Epidermal melanocyte (primary cell): Measurements from ENCODE around the gene CUBN.

Source experiments
- DNase-seq: peaks from one replicate; pipeline ENCODE4 v3.0.0; 2011; ENCODE audit warnings: low spot score; ENCODE audit not compliant: insufficient read length

CUBN gene

DNA sequence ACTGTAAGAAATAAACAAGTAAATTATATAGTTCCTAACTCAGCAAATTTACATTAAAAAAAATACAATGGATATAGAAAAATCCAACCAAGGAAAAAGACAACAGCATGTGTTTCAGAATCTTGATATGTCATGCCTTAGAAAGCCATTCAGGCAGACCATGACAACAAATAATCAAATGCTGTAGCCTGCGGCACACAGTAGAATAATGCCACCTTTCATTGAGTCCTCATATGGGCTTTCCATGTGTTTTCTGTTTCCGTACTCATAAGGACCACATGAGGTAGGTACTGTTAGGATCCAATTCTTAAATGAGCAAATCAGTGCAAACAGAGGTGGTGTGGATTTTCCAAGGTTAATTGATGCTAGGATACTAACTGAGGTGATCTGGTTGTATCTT lies 138.6 kb downstream of the CUBN start:
- DNase-seq, result no peak

DNA sequence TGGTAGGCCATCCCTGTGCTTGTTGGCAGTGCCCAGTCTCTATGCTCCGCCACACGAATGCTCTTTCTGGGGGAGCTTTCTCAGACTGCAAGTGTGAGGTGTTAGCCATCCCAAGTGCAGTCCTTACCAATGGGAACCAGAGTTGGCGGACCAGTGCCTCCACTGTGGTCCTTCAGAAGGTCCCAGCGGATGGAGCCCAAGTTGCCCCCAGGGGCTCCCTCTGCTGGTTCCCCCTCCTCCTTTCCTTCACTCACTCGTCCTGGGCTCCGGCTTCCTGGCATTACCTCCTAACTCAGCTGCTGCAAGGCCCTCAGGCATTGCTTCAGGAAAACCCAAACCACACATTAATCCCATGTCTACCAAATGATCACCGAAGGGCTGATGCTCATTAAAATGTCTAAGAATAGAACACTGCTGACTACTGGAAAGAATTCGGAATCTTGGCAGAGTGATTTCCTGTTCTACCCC lies 139.8 kb downstream of the CUBN start:
- no peak for DNase-seq

DNA sequence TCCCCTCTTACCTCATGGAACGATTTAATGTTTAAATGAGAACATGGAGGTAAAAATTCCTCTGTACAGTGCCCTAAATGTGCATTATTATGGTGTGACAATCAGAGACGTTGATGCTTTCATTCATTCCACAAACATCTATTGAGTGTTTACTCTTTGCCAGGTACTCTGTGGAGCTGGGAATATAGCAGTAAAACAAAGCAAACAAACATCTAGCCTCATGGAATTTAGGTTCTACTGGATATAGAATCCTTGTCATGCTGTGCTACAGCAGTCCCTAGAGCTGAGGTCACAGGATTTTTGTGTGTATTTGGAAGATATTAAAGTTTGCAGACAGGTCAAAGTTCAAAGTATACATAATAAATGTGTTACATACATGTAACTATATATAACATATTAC lies 140.7 kb downstream of the CUBN start:
- no peak for DNase-seq

GRCh38 chr10:16987976-16988610 lies 141.5 kb downstream of the CUBN start:
- no peak for DNase-seq

DNA sequence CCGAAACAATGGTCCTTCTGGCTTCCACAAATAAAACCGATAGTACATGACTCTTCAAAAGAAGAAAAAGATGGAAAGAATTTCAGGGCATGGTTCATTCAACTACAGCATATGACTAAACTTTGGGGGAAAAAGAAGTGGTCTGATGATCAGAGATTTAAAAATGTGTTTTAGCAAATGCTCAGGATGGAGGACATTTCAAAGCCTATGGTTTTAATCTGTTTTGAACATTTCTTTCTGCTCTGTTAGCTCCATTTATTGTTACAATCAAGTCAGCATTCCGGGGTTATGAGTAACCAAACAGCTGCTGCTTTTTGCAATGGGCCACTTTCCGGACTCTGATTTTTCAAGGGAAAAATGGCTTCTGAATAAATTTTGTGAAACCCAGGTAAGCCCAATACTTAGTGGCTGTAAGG lies 142.4 kb downstream of the CUBN start:
- no peak for DNase-seq

- peak; percentile 64 for DNase-seq
These were observed 143.0 kb downstream of the CUBN start for GRCh38 chr10:16986406-16987205.

- no peak for DNase-seq
These were observed 143.6 kb downstream of the CUBN start for GRCh38 chr10:16986082-16986405.

DNA sequence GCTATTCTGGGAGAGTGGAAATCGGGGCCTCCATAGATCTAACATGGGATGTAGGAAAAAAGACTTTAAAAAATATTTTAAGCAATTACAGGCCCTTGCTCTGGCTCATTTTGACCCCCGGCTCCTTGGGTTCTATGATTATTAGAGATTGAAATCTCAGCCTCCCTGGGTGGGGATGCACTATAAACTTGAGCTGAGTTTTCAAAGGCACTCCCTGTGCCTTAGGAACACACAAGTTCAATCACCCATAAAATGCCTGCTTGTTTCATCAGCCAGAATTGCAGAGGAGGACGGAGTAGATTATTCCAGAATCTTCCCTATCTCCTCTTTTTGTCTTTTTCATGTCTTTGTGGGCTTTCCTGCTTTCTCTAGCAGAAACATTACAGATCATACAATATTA lies 145.4 kb downstream of the CUBN start:
- no peak for DNase-seq

- DNase-seq, result no peak
These were observed 152.8 kb downstream of the CUBN start for GRCh38 chr10:16976803-16977202.

DNA sequence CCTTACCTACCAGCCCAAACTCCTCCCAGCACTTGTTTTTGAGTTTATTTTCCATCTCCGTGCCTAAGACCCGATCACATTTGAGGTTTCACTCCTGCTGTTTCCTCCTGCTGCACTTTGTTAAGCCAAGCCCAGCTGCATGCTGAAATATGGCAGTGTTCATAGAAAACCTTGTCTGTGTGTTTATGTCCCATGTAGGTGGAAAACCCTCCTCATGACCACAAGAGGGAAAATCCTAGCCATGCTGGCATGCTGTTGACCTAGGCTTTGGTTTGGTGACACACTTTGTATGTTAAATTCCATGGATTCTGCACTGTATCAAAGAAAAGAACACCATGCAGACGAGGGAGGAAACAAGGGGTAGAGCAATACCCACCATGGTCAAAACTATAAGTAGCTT lies 154.4 kb downstream of the CUBN start:
- DNase-seq, result no peak

- no peak for DNase-seq
These were observed 161.1 kb downstream of the CUBN start for GRCh38 chr10:16968416-16969041.

DNA sequence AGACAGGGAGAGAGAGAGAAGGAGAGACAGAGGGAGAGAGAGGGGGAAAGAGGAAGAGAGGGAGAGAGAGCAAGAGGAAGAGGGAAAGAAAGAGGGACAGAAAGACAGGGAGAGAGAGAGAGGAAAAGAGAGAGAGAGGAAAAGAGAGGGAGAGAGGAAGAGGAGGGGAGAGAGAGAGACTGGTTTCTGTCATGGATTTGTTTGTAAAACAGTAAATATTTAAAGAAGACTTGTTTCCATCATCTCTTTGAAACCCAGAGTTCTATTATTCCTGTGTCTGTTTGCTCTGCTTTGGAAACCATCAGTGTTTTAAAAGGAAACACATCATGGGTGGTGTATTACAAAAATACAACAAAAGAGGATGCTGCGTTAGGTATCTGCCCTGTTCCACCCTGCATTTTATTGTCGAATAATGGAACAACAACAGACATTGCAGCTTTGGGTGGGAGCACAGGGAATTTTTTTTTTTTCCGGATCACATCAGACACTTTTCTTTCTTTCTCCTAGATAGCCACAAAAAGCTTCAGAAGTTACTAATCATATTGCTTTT lies 161.7 kb downstream of the CUBN start:
- DNase-seq, result no peak

- no peak for DNase-seq
These were observed 162.4 kb downstream of the CUBN start for GRCh38 chr10:16966991-16967865.

DNA sequence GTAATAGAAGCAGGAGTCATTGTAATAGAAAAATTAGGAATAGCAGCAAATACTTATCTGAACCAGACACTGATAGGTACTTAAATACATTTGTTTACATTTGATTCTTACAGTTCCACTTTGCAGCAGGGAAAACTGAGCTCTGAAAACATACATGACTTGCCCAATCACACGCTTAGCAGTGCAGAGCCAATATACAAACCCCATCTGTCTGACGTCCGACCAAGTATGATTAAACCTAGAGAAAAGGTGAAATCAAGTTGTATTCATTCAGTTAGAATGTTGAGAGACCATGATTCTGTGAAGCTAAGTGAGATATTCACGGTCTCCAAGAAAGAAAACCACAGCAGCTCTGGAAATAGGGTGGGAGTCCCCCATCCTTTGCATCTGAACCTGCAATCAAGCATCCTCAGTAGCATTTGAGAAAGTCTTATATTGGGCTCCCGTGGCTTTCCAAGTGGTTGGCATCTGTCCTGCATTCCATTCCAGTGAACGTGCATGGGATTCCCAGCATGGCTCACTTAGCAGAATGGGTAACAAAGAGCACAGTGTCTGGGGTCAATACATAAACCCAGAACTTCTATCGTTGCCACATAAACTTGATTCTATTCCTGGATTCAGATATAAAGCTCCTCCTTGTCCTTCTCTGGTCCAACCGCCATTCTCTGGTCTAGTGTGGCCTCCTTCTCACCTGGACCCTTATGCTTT lies 163.7 kb downstream of the CUBN start:
- DNase-seq, result peak; percentile 93

GRCh38 chr10:16965344-16965616 lies 164.3 kb downstream of the CUBN start:
- no peak for DNase-seq

DNA sequence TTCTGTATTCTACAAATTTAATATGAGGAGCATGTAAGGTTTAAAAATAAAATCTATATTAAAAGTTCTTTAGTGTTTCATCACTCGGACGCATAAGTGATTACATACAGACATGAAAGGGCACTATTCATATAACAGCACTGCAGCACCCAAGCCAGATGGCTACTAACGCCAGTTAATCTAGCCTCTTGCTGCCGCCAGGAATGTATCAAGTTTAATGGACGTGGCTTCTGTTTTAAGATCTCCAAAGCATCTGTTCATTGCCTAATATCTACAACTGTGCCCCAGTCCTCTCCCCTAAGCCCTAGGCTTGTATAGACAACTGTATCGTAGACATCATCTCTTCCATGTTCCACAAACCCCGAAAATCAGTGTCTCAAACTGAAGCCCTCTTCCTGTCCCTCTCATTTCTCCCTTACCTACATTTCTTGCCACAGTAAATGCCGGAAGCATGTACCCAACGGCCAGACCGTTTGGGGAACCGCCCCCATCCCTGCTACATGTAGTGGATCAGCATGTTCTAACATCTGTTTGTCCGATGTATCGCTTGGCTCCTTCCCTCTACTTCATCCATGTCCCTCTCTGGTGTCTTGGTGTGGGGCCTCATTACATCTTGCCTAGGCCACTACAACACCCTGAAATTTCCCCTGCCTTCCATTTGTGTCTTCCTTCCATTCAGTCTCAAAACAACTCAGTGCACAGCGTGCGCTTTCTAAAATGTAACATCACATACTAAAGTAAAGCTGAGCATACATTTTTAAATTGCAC lies 164.9 kb downstream of the CUBN start:
- DNase-seq, result no peak

DNA sequence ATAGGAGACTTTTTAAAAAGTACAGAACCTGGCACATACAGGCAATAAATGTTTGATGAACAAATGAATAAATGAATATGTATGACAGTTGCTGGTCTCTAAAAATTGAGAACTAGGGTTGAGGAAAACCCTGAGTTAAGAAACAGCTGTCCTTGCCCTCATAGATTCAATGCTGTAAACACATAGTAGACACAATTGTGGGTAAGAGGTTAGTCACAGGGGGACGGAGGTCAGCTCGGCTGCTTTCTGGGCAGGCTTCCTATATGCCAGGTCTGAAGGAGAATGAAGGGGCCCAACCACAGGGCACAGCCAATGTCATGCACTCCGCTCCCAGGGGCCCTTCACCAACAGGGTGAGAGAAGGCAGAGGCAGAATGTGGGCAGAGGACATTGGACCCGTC lies 169.1 kb downstream of the CUBN start:
- DNase-seq, result no peak

- no peak for DNase-seq
These were observed 172.6 kb downstream of the CUBN start for GRCh38 chr10:16957038-16957437.

DNA sequence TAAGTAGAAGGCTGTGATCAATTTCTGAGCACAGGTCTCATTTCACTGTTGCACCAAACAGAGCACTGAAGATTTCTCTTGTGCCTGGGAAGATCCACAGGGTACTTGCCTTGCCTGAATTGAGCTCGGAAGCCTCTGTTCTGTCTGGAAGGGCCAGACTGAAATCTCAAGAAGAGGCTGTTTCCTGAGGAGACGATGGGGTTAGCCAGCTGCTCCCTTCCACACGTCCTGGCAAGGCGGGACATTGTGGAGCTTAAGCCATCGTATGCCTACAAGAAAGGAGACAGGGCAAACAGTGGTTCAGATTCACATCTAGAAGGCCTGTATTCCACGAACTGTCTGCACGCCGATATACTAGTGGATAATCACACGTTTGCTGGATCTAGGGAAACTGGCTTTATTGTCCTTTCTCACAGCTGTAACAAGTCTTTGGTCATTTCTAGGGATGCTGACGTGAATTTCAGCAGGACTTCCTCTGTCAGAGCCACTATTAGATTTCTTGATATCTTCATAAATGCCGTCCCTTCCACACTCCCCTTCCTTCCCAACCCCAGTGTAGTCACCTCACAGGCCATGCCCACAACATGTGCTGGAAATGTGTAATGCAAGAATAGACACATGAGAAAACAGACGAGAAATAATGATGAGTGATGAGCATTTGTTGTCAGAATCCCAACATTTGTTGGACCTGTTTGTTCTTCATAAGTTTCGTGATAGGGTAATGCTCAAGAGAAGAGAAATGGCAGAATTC lies 175.2 kb downstream of the CUBN start:
- DNase-seq, result no peak

- no peak for DNase-seq
These were observed 176.3 kb downstream of the CUBN start for GRCh38 chr10:16953270-16953669.
